H1 (cell line): ENCODE data around the gene TPH2. TPM values are rescaled to one million over a fixed set of nuclear protein-coding genes. Genes with fewer than 3 reads are reported as not detected.

Experiments
- BCL11A ChIP-seq, 2 experiments: IDR thresholded peaks; one replicate each; pipeline ENCODE4 v1.6.1; 2011; ENCODE audit warnings: low read depth in 2 of 2, low read length in 2 of 2, mild to moderate bottlenecking in 2 of 2
- CEBPB ChIP-seq: IDR thresholded peaks from 2 replicates; pipeline ENCODE4 v1.6.1; 2012; ENCODE audit warnings: low read depth, low read length
- EZH2 ChIP-seq: fragments of 200-600 bp; sonication (generic); IDR thresholded peaks from 2 replicates; pipeline ENCODE4 v1.7.1; 2012; ENCODE audit warnings: low read depth, mild to moderate bottlenecking, moderate library complexity, low read length, inconsistent platforms; ENCODE audit not compliant: severe bottlenecking
- MAX ChIP-seq: IDR thresholded peaks from 2 replicates; pipeline ENCODE4 v1.6.1; 2012; ENCODE audit warnings: inconsistent platforms
- PHF8 ChIP-seq: fragments of 200-600 bp; sonication (generic); conservative IDR thresholded peaks from 2 replicates; pipeline ENCODE4 v1.7.1; 2012; ENCODE audit warnings: low read depth, mild to moderate bottlenecking, inconsistent platforms, low read length, moderate library complexity
- polyA plus RNA-seq, 7 experiments: library from polyadenylated mRNA; depleted of rRNA in 3 of 7; stranded (reverse) in 5 of 7; unstranded in 2 of 7; fragments of >200 nt in 5 of 7; fragments of 200-250 nt in 2 of 7; gene quantifications; 1 replicate in 5 of 7; 2 replicates in 1 of 7; 4 replicates in 1 of 7; pipeline versions ENCODE4 v1.2.1 to v1.2.3, GENCODE V29; 2011 to 2013; ENCODE audit warnings: missing spikeins in 2 of 7, mixed read lengths in 2 of 7
- total RNA-seq: library from RNA; stranded (reverse); fragmentation: NEBNext Ultra II Directional; extraction: Animal tissue kit (Norgen Biotek cat#: 25700); gene quantifications from 2 replicates; pipeline ENCODE4 v1.2.1, GENCODE V29; 2021

The TPH2 gene
- total and polyA plus RNA-seq, 2 of the 8 experiments (the other 6 are each of a cell fraction or from before 2014, with no cell fraction given): 0.57 to 1.1 TPM

GRCh38 chr12:72010356-72010755, 71.7 kb downstream of the TPH2 start (continued):
- TF ChIP-seq MAX (no peak), PHF8 (no peak), CEBPB (no peak), BCL11A (IDR thresholded peaks at IDR 0.05; ENCODE audit: low read depth in 2 of 2, low read length in 2 of 2) (no peak), EZH2 (no peak)
- TF ChIP-seq, all 59 proteins: peak for 0
